HepG2 (cell line): Measurements from ENCODE around the gene NFYC. TPM values are rescaled to one million over a fixed set of nuclear protein-coding genes. Genes with fewer than 3 reads are reported as not detected.

Source experiments
- ARID5B ChIP-seq: IDR thresholded peaks from 2 replicates; pipeline ENCODE4 v1.4.0; 2020; ENCODE audit warnings: mild to moderate bottlenecking, missing genetic modification reagents
- KDM2A ChIP-seq: sonication (generic); formaldehyde crosslinking; IDR thresholded peaks from 2 replicates; pipeline ENCODE4 v1.4.0; 2020; ENCODE audit warnings: low read depth, missing genetic modification reagents, borderline replicate concordance
- MAZ ChIP-seq, 2 experiments: sonication (generic) in 1 of 2; formaldehyde crosslinking in 1 of 2; IDR thresholded peaks; 2 replicates each; pipeline versions ENCODE4 v1.5.0 to v1.6.1; 2012 to 2020; ENCODE audit warnings: low read depth in 2 of 2, mild to moderate bottlenecking in 2 of 2, borderline replicate concordance in 1 of 2, improper control_type of control experiment in 1 of 2, low read length in 1 of 2, missing genetic modification reagents in 1 of 2, moderate library complexity in 1 of 2
- NFYB ChIP-seq: sonication (generic); formaldehyde crosslinking; IDR thresholded peaks from 2 replicates; pipeline ENCODE4 v1.4.0; 2020; ENCODE audit warnings: missing genetic modification reagents
- NR3C1 ChIP-seq: sonication (generic); formaldehyde crosslinking; IDR thresholded peaks from 2 replicates; pipeline ENCODE4 v1.4.0; 2020; ENCODE audit warnings: missing genetic modification reagents
- PITX1 ChIP-seq: sonication (generic); formaldehyde crosslinking; IDR thresholded peaks from 2 replicates; pipeline ENCODE4 v1.5.1; 2020; ENCODE audit warnings: mild to moderate bottlenecking, missing genetic modification reagents
- PLRG1 ChIP-seq: fragments of 450-650 bp; conservative IDR thresholded peaks from 2 replicates; pipeline ENCODE4 v1.6.1; 2016
- PRDM10 ChIP-seq: sonication (generic); formaldehyde crosslinking; IDR thresholded peaks from 2 replicates; pipeline ENCODE4 v1.4.0; 2020; ENCODE audit warnings: low read depth, missing genetic modification reagents
- RBAK ChIP-seq: sonication (generic); formaldehyde crosslinking; IDR thresholded peaks from 2 replicates; pipeline ENCODE4 v1.5.1; 2020; ENCODE audit warnings: mild to moderate bottlenecking, missing genetic modification reagents
- RXRB ChIP-seq: IDR thresholded peaks from 2 replicates; pipeline ENCODE4 v1.6.1; 2016; ENCODE audit warnings: borderline replicate concordance, missing genetic modification reagents, missing compliant biosample characterization
- ZBTB33 ChIP-seq: sonication (generic); formaldehyde crosslinking; IDR thresholded peaks from 2 replicates; pipeline ENCODE4 v1.4.0; 2020; ENCODE audit warnings: missing genetic modification reagents
- ZBTB42 ChIP-seq: sonication (generic); formaldehyde crosslinking; IDR thresholded peaks from 2 replicates; pipeline ENCODE4 v1.5.0; 2020; ENCODE audit warnings: mild to moderate bottlenecking, missing genetic modification reagents
- ZNF430 ChIP-seq: sonication (generic); formaldehyde crosslinking; IDR thresholded peaks from 2 replicates; pipeline ENCODE4 v1.9.0; 2021; ENCODE audit warnings: mild to moderate bottlenecking, missing genetic modification reagents
- ZNF549 ChIP-seq: sonication (generic); formaldehyde crosslinking; IDR thresholded peaks from 2 replicates; pipeline ENCODE4 v1.5.0; 2020; ENCODE audit warnings: missing genetic modification reagents
- ZNF567 ChIP-seq: sonication (generic); formaldehyde crosslinking; IDR thresholded peaks from 2 replicates; pipeline ENCODE4 v1.8.1; 2023; ENCODE audit warnings: mild to moderate bottlenecking, missing genetic modification reagents, borderline replicate concordance
- ZNF576 ChIP-seq: sonication (generic); formaldehyde crosslinking; IDR thresholded peaks from 2 replicates; pipeline ENCODE4 v1.4.0; 2020; ENCODE audit warnings: mild to moderate bottlenecking, missing genetic modification reagents
- ZSCAN20 ChIP-seq: sonication (generic); formaldehyde crosslinking; IDR thresholded peaks from 2 replicates; pipeline ENCODE4 v1.4.0; 2020; ENCODE audit warnings: missing genetic modification reagents, mild to moderate bottlenecking, borderline replicate concordance
- ZSCAN30 ChIP-seq: sonication (generic); formaldehyde crosslinking; IDR thresholded peaks from 2 replicates; pipeline ENCODE4 v1.5.0; 2020; ENCODE audit warnings: mild to moderate bottlenecking, missing genetic modification reagents
- polyA plus RNA-seq, 8 experiments: library from polyadenylated mRNA; depleted of rRNA in 3 of 8; stranded (reverse) in 7 of 8; unstranded in 1 of 8; fragments of >200 nt; fragmentation: Illumina TruSeq in 4 of 8; extraction: Trizol in 4 of 8; gene quantifications; 2 replicates each; pipeline versions ENCODE4 v1.2.1 to v1.2.3, GENCODE V29; 2011 to 2016; ENCODE audit warnings: low read depth in 4 of 8, missing spikeins in 1 of 8, mixed read lengths in 1 of 8; ENCODE audit not compliant: insufficient read depth in 1 of 8
- total RNA-seq, 5 experiments: library from RNA; depleted of rRNA; stranded (reverse); fragments of >200 nt; fragmentation: Illumina TruSeq; extraction: Trizol; gene quantifications; 2 replicates each; pipeline ENCODE4 v1.2.3, GENCODE V29; 2016; ENCODE audit warnings: low read depth in 1 of 5

The NFYC gene
- total and polyA plus RNA-seq, 2 of the 13 experiments (the other 11 are each of a cell fraction or from before 2014, with no cell fraction given), result 33.9 to 73.7 TPM

- peak; percentile 51; the same call in 1 of the 2 replicates for TF ChIP-seq PRDM10 (CRISPR knock-in tag)
- no peak for TF ChIP-seq ZNF567 (CRISPR knock-in tag)
- TF ChIP-seq ZNF430 (CRISPR knock-in tag), result peak; percentile 91; the same call in 1 of the 2 replicates
- TF ChIP-seq RXRB, result peak; percentile 55
- TF ChIP-seq ZNF576 (CRISPR knock-in tag), result 0 out of 2 replicates have a peak, but pooled peaks have one; percentile 73
- peak; percentile 47; the same call in 1 of the 2 replicates for TF ChIP-seq ARID5B (CRISPR knock-in tag)
- peak; percentile 87 for TF ChIP-seq NFYB (CRISPR knock-in tag)
- no peak for TF ChIP-seq RBAK
- no peak for TF ChIP-seq PITX1 (CRISPR knock-in tag)
- TF ChIP-seq PLRG1, result no peak
- peak; percentile 97 for TF ChIP-seq KDM2A
- TF ChIP-seq NR3C1 (CRISPR knock-in tag), result no peak
- no peak for TF ChIP-seq ZSCAN20 (CRISPR knock-in tag)
- 0 out of 2 replicates have a peak, but pooled peaks have one; percentile 91 for TF ChIP-seq ZSCAN30 (CRISPR knock-in tag)
- TF ChIP-seq ZBTB42 (CRISPR knock-in tag), result peak; percentile 36; the same call in 1 of the 2 replicates
- peak; percentile 81; the same call in 1 of the 2 replicates for TF ChIP-seq MAZ (IDR thresholded peaks at IDR 0.05; ENCODE audit: borderline replicate concordance, low read depth, low read length)
- TF ChIP-seq MAZ (CRISPR knock-in tag; IDR thresholded peaks at IDR 0.05; ENCODE audit: low read depth), result peak; percentile 89
- peak; percentile 10; the same call in 1 of the 2 replicates for TF ChIP-seq ZBTB33 (CRISPR knock-in tag)
- TF ChIP-seq ZNF549, result no peak
These were observed at the start of gene NFYC (continued) for GRCh38 chr1:40691538-40692428.
